Hepatocyte (in vitro differentiated cells): ENCODE measurements around the gene ITGAD. TPM values are rescaled to one million over a fixed set of nuclear protein-coding genes. Genes with fewer than 3 reads are reported as not detected.

Experiments
- DNase-seq: peaks from one replicate; pipeline ENCODE4 v3.0.0-alpha.2; 2016; ENCODE audit warnings: low spot score
- H2AFZ ChIP-seq: fragments of 200-600 bp; sonication (generic); 2 replicates; pipeline ENCODE4 v1.6.0; 2016; ENCODE audit warnings: antibody characterized with exemption, mild to moderate bottlenecking
- H3K27ac ChIP-seq: fragments of 200-600 bp; sonication (generic); 2 replicates; pipeline ENCODE4 v1.5.1; 2016; ENCODE audit warnings: mild to moderate bottlenecking
- H3K27me3 ChIP-seq: fragments of 200-600 bp; sonication (generic); 2 replicates; pipeline ENCODE4 v1.6.1; 2016
- H3K36me3 ChIP-seq: fragments of 200-600 bp; sonication (generic); replicated peaks from 2 replicates; pipeline ENCODE4 v1.5.1; 2016; ENCODE audit warnings: low read depth; ENCODE audit not compliant: insufficient read depth
- H3K4me1 ChIP-seq: fragments of 200-600 bp; sonication (generic); 2 replicates; pipeline ENCODE4 v1.5.1; 2016; ENCODE audit warnings: mild to moderate bottlenecking, moderate library complexity; ENCODE audit not compliant: insufficient read depth
- H3K4me2 ChIP-seq: fragments of 200-600 bp; sonication (generic); 2 replicates; pipeline ENCODE4 v1.6.0; 2016
- H3K4me3 ChIP-seq: fragments of 200-600 bp; sonication (generic); 2 replicates; pipeline ENCODE4 v1.5.1; 2016; ENCODE audit warnings: mild to moderate bottlenecking
- H3K79me2 ChIP-seq: fragments of 200-600 bp; sonication (generic); 2 replicates; pipeline ENCODE4 v1.6.0; 2017; ENCODE audit warnings: mild to moderate bottlenecking
- H3K9me2 ChIP-seq: fragments of 200-600 bp; sonication (generic); replicated peaks from 2 replicates; pipeline ENCODE4 v1.6.0; 2017; ENCODE audit warnings: mild to moderate bottlenecking; ENCODE audit not compliant: insufficient read depth
- H3K9me3 ChIP-seq: fragments of 200-600 bp; sonication (generic); 2 replicates; pipeline ENCODE4 v1.5.1; 2016; ENCODE audit warnings: low read depth, mild to moderate bottlenecking
- H4K20me1 ChIP-seq: fragments of 200-600 bp; sonication (generic); 2 replicates; pipeline ENCODE4 v1.6.0; 2016; ENCODE audit warnings: mild to moderate bottlenecking; ENCODE audit not compliant: insufficient read depth, poor library complexity, severe bottlenecking
- CTCF ChIP-seq: fragments of 200-600 bp; sonication (generic); IDR thresholded peaks from 2 replicates; pipeline ENCODE4 v1.5.1; 2016; ENCODE audit warnings: antibody characterized with exemption, mild to moderate bottlenecking; ENCODE audit not compliant: poor library complexity
- EZH2 ChIP-seq: fragments of 200-600 bp; sonication (generic); IDR thresholded peaks from 2 replicates; pipeline ENCODE4 v1.6.1; 2016; ENCODE audit warnings: antibody characterized with exemption, mild to moderate bottlenecking, borderline replicate concordance
- EZH2phosphoT487 ChIP-seq: fragments of 200-600 bp; sonication (generic); IDR thresholded peaks from one replicate; pipeline ENCODE4 v1.6.1; 2018; ENCODE audit warnings: antibody characterized with exemption, mild to moderate bottlenecking, low read depth, moderate library complexity; ENCODE audit not compliant: unreplicated experiment, severe bottlenecking
- WGBS: methylation state at CpG from one replicate; pipeline ENCODE4 v1.1.6; 2016; ENCODE audit warnings: low lambda C conversion rate; ENCODE audit errors: missing lambda C conversion rate; 5-methylcytosine and 5-hydroxymethylcytosine counted together
- polyA plus RNA-seq: library from polyadenylated mRNA; unstranded; fragments of >200 nt; fragmentation: Nextera tagmentation; extraction: Ambion mirVana; gene quantifications from 2 replicates; pipeline ENCODE4 v1.2.1, GENCODE V29; 2016
- total RNA-seq: library from RNA; depleted of rRNA; stranded (reverse); fragments of >200 nt; gene quantifications from 2 replicates; pipeline ENCODE4 v1.2.3, GENCODE V29; 2014

ITGAD gene
- total and polyA plus RNA-seq, 2 experiments from 2014 or later: not detected

GRCh38 chr16:31377210-31377903 lies 15.8 kb upstream of the ITGAD start:
- H3K27me3 ChIP-seq: no peaks in the 10 kb centered on the region
- WGBS: 78% methylated on average over 7 of the region's 7 CpGs

GRCh38 chr16:31380201-31380600 lies 12.9 kb upstream of the ITGAD start:
- Histone ChIP-seq H3K9me3 (no peaks in the 10 kb centered on the region), H2AFZ (no peak overlapping the region), H4K20me1 (no peaks in the 10 kb centered on the region), H3K4me2 (no peak overlapping the region), H3K27ac (no peak overlapping the region), H3K36me3 (no peaks in the 10 kb centered on the region), H3K27me3 (no peaks in the 10 kb centered on the region), H3K79me2 (no peaks in the 10 kb centered on the region), H3K4me1 (no peaks in the 10 kb centered on the region), H3K4me3 (no peak overlapping the region), H3K9me2 (no peaks in the 10 kb centered on the region)
- TF ChIP-seq CTCF (no peak), EZH2 (no peak), EZH2phosphoT487 (no peak)
- WGBS: 90% methylated on average over 12 of the region's 12 CpGs
- no peak for DNase-seq

More at GRCh38 chr16:31377210-31377903, 15.8 kb upstream of the ITGAD start:
- H3K4me3 ChIP-seq: no peak overlapping the region
- H3K79me2 ChIP-seq: no peaks in the 10 kb centered on the region
- DNase-seq: no peak
- no peaks in the 10 kb centered on the region for H3K36me3 ChIP-seq
- H4K20me1 ChIP-seq: no peaks in the 10 kb centered on the region
- no peak for TF ChIP-seq CTCF
- H3K9me2 ChIP-seq: no peaks in the 10 kb centered on the region
- H3K9me3 ChIP-seq: no peaks in the 10 kb centered on the region
- H2AFZ ChIP-seq: no peak overlapping the region
- H3K4me1 ChIP-seq: no peaks in the 10 kb centered on the region
- no peak overlapping the region for H3K27ac ChIP-seq
- no peak overlapping the region for H3K4me2 ChIP-seq

GRCh38 chr16:31382485-31383161 lies 10.5 kb upstream of the ITGAD start:
- no peak overlapping the region for H3K4me3 ChIP-seq
- H2AFZ ChIP-seq: no peak overlapping the region
- H4K20me1 ChIP-seq: no peaks in the 10 kb centered on the region
- peak; percentile 77 for DNase-seq
- no peak overlapping the region for H3K4me2 ChIP-seq
- H3K27me3 ChIP-seq: no peaks in the 10 kb centered on the region
- no peak overlapping the region for H3K27ac ChIP-seq
- 28% methylated on average over 14 of the region's 14 CpGs for WGBS
- no peaks in the 10 kb centered on the region for H3K4me1 ChIP-seq
- H3K36me3 ChIP-seq: no peaks in the 10 kb centered on the region
- TF ChIP-seq EZH2phosphoT487 (no peak), EZH2 (no peak), CTCF (peak; percentile 62)
- H3K9me3 ChIP-seq: no peaks in the 10 kb centered on the region
- H3K79me2 ChIP-seq: no peaks in the 10 kb centered on the region
- no peaks in the 10 kb centered on the region for H3K9me2 ChIP-seq
